Tibial nerve (tissue), 3 donors: ENCODE data around the gene GRXCR1.

Experiments used
- CTCF ChIP-seq, 5 experiments: fragments of 200-600 bp in 3 of 5; fragments of 450-650 bp in 2 of 5; sonication (generic) in 3 of 5; IDR thresholded peaks; one replicate each; pipeline ENCODE4 v1.5.1; 2016 to 2019; ENCODE audit warnings: antibody characterized with exemption in 5 of 5, mild to moderate bottlenecking in 3 of 5, moderate library complexity in 2 of 5
- POLR2A ChIP-seq, 2 donors: fragments of 450-650 bp; IDR thresholded peaks; one replicate each; pipeline ENCODE4 v1.6.1; 2017; ENCODE audit warnings: antibody characterized with exemption in 2 of 2, mild to moderate bottlenecking in 2 of 2, moderate library complexity in 2 of 2

DNA sequence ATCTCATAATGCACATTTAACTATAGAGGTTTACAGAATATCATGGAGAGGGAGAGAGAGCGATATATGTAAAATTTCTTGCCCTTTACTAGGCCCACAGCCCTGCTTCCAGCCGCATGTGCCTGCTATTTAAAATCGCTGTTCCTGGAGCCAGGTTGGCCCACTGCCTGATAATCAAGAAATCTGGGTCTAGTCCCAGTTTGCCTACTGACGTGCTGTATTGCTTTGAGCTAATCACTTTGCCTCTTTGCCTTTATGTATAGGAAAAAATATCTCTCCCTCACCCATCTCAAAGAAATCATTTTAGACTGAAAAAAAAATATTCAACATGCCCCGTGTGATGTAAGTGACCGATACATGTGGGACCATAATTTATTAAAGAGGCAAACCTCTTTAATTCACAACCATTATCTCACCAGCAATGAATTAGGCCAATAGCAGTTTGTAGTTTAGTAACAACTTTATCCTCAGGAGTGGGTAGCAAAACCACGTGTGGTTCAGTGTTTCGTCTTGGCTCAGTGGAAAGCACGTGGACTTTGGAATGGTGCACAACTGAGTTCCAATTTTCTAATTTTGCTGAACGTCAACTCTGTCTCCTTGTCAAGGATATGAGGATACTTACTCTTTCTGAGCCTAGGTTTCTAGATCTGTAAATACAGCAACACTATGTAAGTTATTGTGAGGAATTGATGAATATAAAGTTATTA, 62.6 kb downstream of the GRXCR1 start:
- TF ChIP-seq POLR2A (IDR thresholded peaks at IDR 0.05), result no peak
- TF ChIP-seq CTCF (IDR thresholded peaks at IDR 0.05), result no peak
